HepG2 (cell line): ENCODE measurements around the gene LGI2. TPM values are rescaled to one million over a fixed set of nuclear protein-coding genes. Genes with fewer than 3 reads are reported as not detected.

ENCODE experiments used
- ATAC-seq: fragments of 200-7000 bp; cut with Tn5 transposase; 3 replicates; pipeline ENCODE4 v1.9.1; 2020; ENCODE audit warnings: mild to moderate bottlenecking, moderate library complexity
- BruUV-seq: library from RNA; stranded (reverse); fragments of 400-500 nt; replicated peaks from 2 replicates; lab custom pipeline; 2021; lab: Mats Ljungman, UMichigan
- CTCF ChIA-PET: fragments of 300-600 bp; formaldehyde crosslinking; extraction: SDS; loops from one replicate; lab custom pipeline; 2021; ENCODE audit warnings: low total read pairs, inconsistent platforms, low intra/inter-chr PET ratio; lab: Yijun Ruan, JAX
- POLR2A ChIA-PET: fragments of 350-600 bp; sonication (Branson Sonifier 250); formaldehyde crosslinking; loops from one replicate; lab custom pipeline; 2020; ENCODE audit warnings: antibody characterized with exemption, inconsistent platforms; lab: Yijun Ruan, JAX
- DNase-seq: peaks from one replicate; pipeline ENCODE4 v3.0.0-alpha.2; 2015; ENCODE audit warnings: low spot score
- FAIRE-seq: peaks from 3 replicates; lab custom pipeline; 2011; peaks lifted over from hg19 to GRCh38; lab: Jason Lieb, UNC
- H2AFZ ChIP-seq: one replicate; pipeline ENCODE4 v1.6.1; 2011; ENCODE audit warnings: low read length, inconsistent platforms
- H3K27ac ChIP-seq: fragments of 300-600 bp; 3 replicates; pipeline ENCODE4 v1.8.0; 2011; ENCODE audit warnings: mixed run types, mild to moderate bottlenecking, mixed read lengths, low read length, inconsistent platforms; ENCODE audit not compliant: insufficient read depth; ENCODE audit errors: extremely low read length
- H3K27me3 ChIP-seq, 2 experiments: fragments of 200-600 bp in 1 of 2; 2 replicates in 1 of 2; 3 replicates in 1 of 2; pipeline versions ENCODE4 v1.6.0 to v1.8.0; 2011; ENCODE audit warnings: low read length in 2 of 2, mild to moderate bottlenecking in 2 of 2, moderate library complexity in 2 of 2, inconsistent platforms in 1 of 2; ENCODE audit not compliant: insufficient read depth in 2 of 2, control insufficient read depth in 1 of 2
- H3K36me3 ChIP-seq, 2 experiments: fragments of 200-600 bp in 1 of 2; replicated peaks in 1 of 2; 2 replicates in 1 of 2; 3 replicates in 1 of 2; pipeline versions ENCODE4 v1.5.1 to v1.8.0; 2011; ENCODE audit warnings: low read length in 2 of 2, inconsistent platforms in 1 of 2; ENCODE audit not compliant: insufficient read depth in 2 of 2, control insufficient read depth in 1 of 2
- H3K4me1 ChIP-seq: 2 replicates; pipeline ENCODE4 v1.5.1; 2012; ENCODE audit warnings: low read length, inconsistent platforms; ENCODE audit not compliant: insufficient read depth
- H3K4me2 ChIP-seq: 2 replicates; pipeline ENCODE4 v1.6.0; 2011; ENCODE audit warnings: low read depth, low read length, inconsistent platforms
- H3K4me3 ChIP-seq, 3 experiments: fragments of 200-600 bp in 1 of 3; sonication (generic), shearing (Covaris generic) in 1 of 3; replicated peaks in 1 of 3; 2 replicates each; pipeline ENCODE4 v1.5.1; 2011 to 2016; ENCODE audit warnings: low read length in 3 of 3, inconsistent platforms in 2 of 3, low read depth in 2 of 3, mild to moderate bottlenecking in 2 of 3, control low read depth in 1 of 3, mixed read lengths in 1 of 3; ENCODE audit not compliant: insufficient read depth in 1 of 3
- H3K79me2 ChIP-seq: one replicate; pipeline ENCODE4 v1.6.1; 2011; ENCODE audit warnings: low read length, inconsistent platforms; ENCODE audit not compliant: insufficient read depth
- H3K9ac ChIP-seq: 2 replicates; pipeline ENCODE4 v1.6.0; 2011; ENCODE audit warnings: mild to moderate bottlenecking, low read depth, low read length, inconsistent platforms; ENCODE audit not compliant: insufficient read depth
- H3K9me3 ChIP-seq: 2 replicates; pipeline ENCODE4 v1.5.1; 2012; ENCODE audit warnings: mild to moderate bottlenecking, low read length
- H4K20me1 ChIP-seq: 2 replicates; pipeline ENCODE4 v1.6.0; 2011; ENCODE audit warnings: inconsistent platforms, mild to moderate bottlenecking, low read length, moderate library complexity; ENCODE audit not compliant: insufficient read depth
- AGO2 ChIP-seq: fragments of 200-400 bp; formaldehyde crosslinking; optimal IDR thresholded peaks from 2 replicates; pipeline ENCODE3; 2017; ENCODE audit warnings: mild to moderate bottlenecking, low read depth, low read length, moderate library complexity
- CCDC6 ChIP-seq: sonication (generic); formaldehyde crosslinking; IDR thresholded peaks from 2 replicates; pipeline ENCODE4 v1.8.1; 2022; ENCODE audit warnings: mild to moderate bottlenecking, missing genetic modification reagents, moderate library complexity
- CEBPG ChIP-seq: IDR thresholded peaks from 2 replicates; pipeline ENCODE4 v1.6.1; 2016
- CHCHD3 ChIP-seq: sonication (generic); formaldehyde crosslinking; IDR thresholded peaks from 2 replicates; pipeline ENCODE4 v1.8.0; 2022; ENCODE audit warnings: mild to moderate bottlenecking, missing genetic modification reagents, moderate library complexity
- DR1 ChIP-seq: sonication (generic); formaldehyde crosslinking; IDR thresholded peaks from 2 replicates; pipeline ENCODE4 v1.8.0; 2021; ENCODE audit warnings: mild to moderate bottlenecking, missing genetic modification reagents, inconsistent platforms
- EP300 ChIP-seq, 3 experiments: sonication (generic) in 1 of 3; formaldehyde crosslinking in 1 of 3; IDR thresholded peaks; 2 replicates each; pipeline versions ENCODE4 v1.5.1 to v1.6.1; 2011 to 2020; ENCODE audit warnings: low read depth in 2 of 3, low read length in 2 of 3, borderline replicate concordance in 1 of 3, improper control_type of control experiment in 1 of 3, mild to moderate bottlenecking in 1 of 3, missing genetic modification reagents in 1 of 3, moderate library complexity in 1 of 3
- GABPA ChIP-seq, 2 experiments: IDR thresholded peaks; 2 replicates each; pipeline ENCODE4 v1.6.1; 2011 to 2016; ENCODE audit warnings: low read depth in 2 of 2, low read length in 1 of 2, missing biosample characterization in 1 of 2, missing genetic modification characterization in 1 of 2
- HDAC1 ChIP-seq: sonication (generic); formaldehyde crosslinking; IDR thresholded peaks from 2 replicates; pipeline ENCODE4 v1.5.1; 2020; ENCODE audit warnings: mild to moderate bottlenecking, missing genetic modification reagents
- HES4 ChIP-seq: sonication (generic); formaldehyde crosslinking; IDR thresholded peaks from 2 replicates; pipeline ENCODE4 v1.9.0; 2021; ENCODE audit warnings: mild to moderate bottlenecking, missing genetic modification reagents, borderline replicate concordance
- JUND ChIP-seq: sonication (generic); formaldehyde crosslinking; IDR thresholded peaks from 2 replicates; pipeline ENCODE4 v1.8.0; 2022; ENCODE audit warnings: mild to moderate bottlenecking, missing genetic modification reagents
- PHF5A ChIP-seq: IDR thresholded peaks from one replicate; pipeline ENCODE4 v1.6.1; 2018; ENCODE audit warnings: low read depth, missing genetic modification reagents; ENCODE audit not compliant: unreplicated experiment
- RFX3 ChIP-seq: IDR thresholded peaks from 2 replicates; pipeline ENCODE4 v1.6.1; 2016; ENCODE audit warnings: missing biosample characterization, missing genetic modification reagents
- ZC3H13 ChIP-seq: sonication (generic); formaldehyde crosslinking; IDR thresholded peaks from 2 replicates; pipeline ENCODE4 v1.8.1; 2023; ENCODE audit warnings: mild to moderate bottlenecking, missing genetic modification reagents, moderate library complexity
- ZMYM2 ChIP-seq: sonication (generic); formaldehyde crosslinking; IDR thresholded peaks from 2 replicates; pipeline ENCODE4 v1.8.0; 2022; ENCODE audit warnings: mild to moderate bottlenecking, missing genetic modification reagents
- ZMYM4 ChIP-seq: sonication (generic); formaldehyde crosslinking; IDR thresholded peaks from 2 replicates; pipeline ENCODE4 v1.8.1; 2023; ENCODE audit warnings: mild to moderate bottlenecking, missing genetic modification reagents
- ZNF331 ChIP-seq: sonication (generic); formaldehyde crosslinking; IDR thresholded peaks from 2 replicates; pipeline ENCODE4 v1.4.0; 2020; ENCODE audit warnings: missing genetic modification reagents
- ZNF512 ChIP-seq: sonication (generic); formaldehyde crosslinking; IDR thresholded peaks from 2 replicates; pipeline ENCODE4 v1.4.0; 2020; ENCODE audit warnings: mild to moderate bottlenecking, missing genetic modification reagents
- ZNF766 ChIP-seq: sonication (generic); formaldehyde crosslinking; IDR thresholded peaks from 2 replicates; pipeline ENCODE4 v1.5.0; 2020; ENCODE audit warnings: missing genetic modification reagents, borderline replicate concordance
- WGBS: methylation state at CpG from one replicate; pipeline ENCODE4 v1.1.6; 2017; ENCODE audit warnings: low lambda C conversion rate; 5-methylcytosine and 5-hydroxymethylcytosine counted together
- in situ Hi-C: cut with HindIII; loops from 2 replicates; pipeline ENCODE4 v1.10.0; 2017; ENCODE audit warnings: low pct_unique_long_range_greater_than_20kb; ENCODE audit not compliant: extremely low pct_ligation_motif_present
- intact Hi-C: fragments of 100-400 bp; cut with micrococcal nuclease; formaldehyde crosslinking; loops from one replicate; pipeline ENCODE4 v1.10.0; 2022; ENCODE audit not compliant: unreplicated experiment
- polyA plus RNA-seq, 8 experiments: library from polyadenylated mRNA; depleted of rRNA in 3 of 8; stranded (reverse) in 7 of 8; unstranded in 1 of 8; fragments of >200 nt; fragmentation: Illumina TruSeq in 4 of 8; extraction: Trizol in 4 of 8; gene quantifications; 2 replicates each; pipeline versions ENCODE4 v1.2.1 to v1.2.3, GENCODE V29; 2011 to 2016; ENCODE audit warnings: low read depth in 4 of 8, missing spikeins in 1 of 8, mixed read lengths in 1 of 8; ENCODE audit not compliant: insufficient read depth in 1 of 8
- total RNA-seq, 5 experiments: library from RNA; depleted of rRNA; stranded (reverse); fragments of >200 nt; fragmentation: Illumina TruSeq; extraction: Trizol; gene quantifications; 2 replicates each; pipeline ENCODE4 v1.2.3, GENCODE V29; 2016; ENCODE audit warnings: low read depth in 1 of 5

Gene LGI2
- total and polyA plus RNA-seq, 2 of the 13 experiments (the other 11 are each of a cell fraction or from before 2014, with no cell fraction given) = not detected

GRCh38 chr4:25078523-25078922, 47.8 kb upstream of the LGI2 start:
- 42% methylated on average over 4 of the region's 4 CpGs for WGBS
- Histone ChIP-seq H3K36me3 (no peaks in the 10 kb centered on the region), H3K4me1 (no peaks in the 10 kb centered on the region), H3K4me2 (no peak overlapping the region), H3K9me3 (no peaks in the 10 kb centered on the region), H2AFZ (no peak overlapping the region), H3K9ac (no peak overlapping the region), H3K27ac (no peak overlapping the region), H3K4me3 (no peak overlapping the region), H3K79me2 (no peaks in the 10 kb centered on the region), H4K20me1 (no peaks in the 10 kb centered on the region), H3K27me3 (peaks cover 1 to 12% of the 10 kb centered on the region in 2 experiments; a peak in 4 of 5 replicates)
- no peak for DNase-seq
- ATAC-seq = no peak
- no peak for FAIRE-seq
- in situ Hi-C loops (no loop called here), intact Hi-C loops (no loop called here)
- peak; percentile 88 for TF ChIP-seq ZNF331
- TF ChIP-seq CHCHD3 (CRISPR knock-in tag) = no peak
- TF ChIP-seq CEBPG (CRISPR knock-in tag) = no peak
- no peak for TF ChIP-seq ZNF766
- BruUV-seq = no TSS peak
- POLR2A ChIA-PET = no interaction called here
- CTCF ChIA-PET = no interaction called here

GRCh38 chr4:25076625-25077398, 46.1 kb upstream of the LGI2 start:
- WGBS = 24% methylated on average over 3 of the region's 3 CpGs
- DNase-seq = no peak
- POLR2A ChIA-PET = no interaction called here

More at GRCh38 chr4:25076625-25077398, 46.1 kb upstream of the LGI2 start:
- Histone ChIP-seq H4K20me1 (no peaks in the 10 kb centered on the region), H3K27me3 (peaks cover 1 to 6% of the 10 kb centered on the region in 2 experiments; a peak in 3 of 5 replicates), H3K27ac (no peak overlapping the region), H3K9me3 (no peaks in the 10 kb centered on the region), H3K36me3 (no peaks in the 10 kb centered on the region), H3K4me2 (no peak overlapping the region), H3K9ac (no peak overlapping the region), H2AFZ (no peak overlapping the region), H3K79me2 (no peaks in the 10 kb centered on the region), H3K4me3 (no peak overlapping the region), H3K4me1 (no peaks in the 10 kb centered on the region)
- BruUV-seq = no TSS peak
- CTCF ChIA-PET = no interaction called here
- TF ChIP-seq ZC3H13 (CRISPR knock-in tag) (no peak), ZMYM4 (CRISPR knock-in tag) (no peak), GABPA (IDR thresholded peaks at IDR 0.05; ENCODE audit: low read depth, low read length) (no peak), GABPA (CRISPR knock-in tag; IDR thresholded peaks at IDR 0.05; ENCODE audit: low read depth) (no peak), DR1 (CRISPR knock-in tag) (no peak), RFX3 (no peak), CCDC6 (CRISPR knock-in tag) (no peak), ZMYM2 (CRISPR knock-in tag) (no peak), HES4 (CRISPR knock-in tag) (no peak), EP300 (IDR thresholded peaks at IDR 0.05; ENCODE audit: low read depth in 2 of 2, low read length in 2 of 2) (no peak), EP300 (CRISPR knock-in tag; IDR thresholded peaks at IDR 0.05; ENCODE audit: borderline replicate concordance) (no peak), AGO2 (no peak), ZNF512 (CRISPR knock-in tag) (no peak), PHF5A (CRISPR knock-in tag) (no peak), HDAC1 (CRISPR knock-in tag) (no peak), JUND (CRISPR knock-in tag) (no peak)
- in situ Hi-C loops = no loop called here
- intact Hi-C loops = no loop called here
- FAIRE-seq (no peak), ATAC-seq (no peak)
